SH-SY5Y (cell line): ENCODE data around the gene DOCK8.

ENCODE experiments used
- GATA2 ChIP-seq: IDR thresholded peaks from 2 replicates; pipeline ENCODE4 v1.6.1; 2011; ENCODE audit warnings: mild to moderate bottlenecking, low read depth, low read length
- GATA3 ChIP-seq: IDR thresholded peaks from 2 replicates; pipeline ENCODE4 v1.6.1; 2011; ENCODE audit warnings: low read depth, mild to moderate bottlenecking, low read length, moderate library complexity

- no peak for TF ChIP-seq GATA2
- TF ChIP-seq GATA3, result no peak
Measured at GRCh38 chr9:248278-248961, 33.8 kb downstream of the DOCK8 start.
